Measurements from ENCODE around the gene SYT6.
"Not testable (repeated sequence)": the region's sequence is repeated elsewhere in the genome, so short reads cannot be mapped to it uniquely, and the experiment has no call there.

Gene SYT6

DNA sequence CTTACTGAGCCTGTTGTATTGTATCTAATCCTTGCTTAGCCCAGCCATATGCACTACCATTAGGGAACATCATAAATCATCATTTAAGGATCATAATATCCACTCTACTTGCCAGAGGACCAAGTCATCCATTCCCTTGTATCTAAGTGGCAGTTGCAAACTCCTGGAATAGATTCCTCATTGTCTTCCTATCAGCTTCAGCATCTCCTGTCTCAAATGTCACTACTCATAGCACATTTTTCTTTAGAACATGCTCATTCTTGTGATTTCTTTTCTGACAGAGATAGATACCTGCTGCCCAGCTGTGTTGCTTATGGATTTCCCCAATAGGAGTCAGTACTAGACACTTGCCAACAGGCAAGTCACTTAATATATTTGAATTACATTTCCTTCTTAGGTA is 90.1 kb downstream of the SYT6 start:
- no peak for DNase-seq

DNA sequence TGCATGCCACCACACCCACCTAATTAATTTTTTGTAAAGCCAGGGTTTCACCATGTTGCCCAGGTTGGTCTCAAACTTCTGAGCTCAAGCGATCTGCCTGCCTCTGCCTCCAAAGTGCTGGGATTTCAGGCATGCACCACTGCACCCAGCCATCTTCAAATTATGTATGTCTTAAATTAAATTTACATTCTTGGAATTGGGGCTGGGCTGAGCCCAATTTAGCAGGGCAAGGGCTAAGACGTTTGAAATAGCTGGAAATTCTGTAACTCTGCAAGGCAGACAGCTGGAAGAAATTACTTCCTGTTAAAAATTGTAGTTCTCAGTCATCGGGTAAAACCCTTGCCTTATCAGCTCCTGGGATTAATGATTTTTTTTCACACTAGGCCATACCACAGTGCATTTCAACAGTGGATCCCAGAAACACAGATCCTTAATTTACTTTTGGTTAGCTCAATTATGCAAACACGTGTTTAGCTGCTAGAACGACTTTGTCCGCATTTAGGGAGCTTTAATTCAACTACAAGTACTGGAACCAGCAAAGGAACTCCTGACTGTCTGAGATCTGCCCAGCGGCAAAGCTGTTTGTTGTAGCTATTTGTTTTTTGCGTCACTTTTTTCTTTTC is 91.1 kb downstream of the SYT6 start:
- no peak for DNase-seq

DNA sequence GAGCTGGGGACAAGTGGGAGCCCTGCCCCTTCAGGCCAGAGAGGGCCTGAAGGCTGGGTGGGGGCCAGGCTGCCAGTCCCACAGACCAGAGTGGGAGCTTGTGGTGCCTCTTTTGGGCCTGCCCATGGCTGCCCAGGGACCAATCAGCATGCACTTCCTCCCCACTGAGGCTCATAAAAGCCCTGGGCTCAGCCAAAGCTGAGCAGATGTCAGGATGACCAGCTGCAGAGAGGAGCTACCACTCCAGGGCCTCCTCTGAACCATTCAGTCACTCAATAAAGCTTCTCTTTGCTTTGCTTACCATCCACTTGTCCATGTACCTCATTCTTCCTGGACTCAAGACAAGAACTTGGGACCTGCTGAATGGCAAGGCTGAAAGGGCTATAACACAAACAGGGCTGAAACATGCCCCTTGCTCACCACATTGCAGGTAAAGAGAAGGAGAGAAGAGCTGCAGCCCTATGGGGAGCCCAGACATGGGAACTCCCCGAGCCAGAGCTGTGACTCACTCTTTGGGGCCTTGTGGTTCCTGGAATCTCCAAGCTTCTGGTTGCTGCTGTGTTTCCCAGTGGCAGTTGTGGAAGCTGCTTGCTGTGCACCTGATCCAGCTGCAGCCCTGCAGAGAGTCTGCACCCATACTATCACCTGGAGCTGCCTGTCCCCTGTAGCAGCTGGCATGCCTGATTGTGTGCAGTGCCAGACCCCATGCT is 92.4 kb downstream of the SYT6 start:
- DNase-seq, result no peak

DNA sequence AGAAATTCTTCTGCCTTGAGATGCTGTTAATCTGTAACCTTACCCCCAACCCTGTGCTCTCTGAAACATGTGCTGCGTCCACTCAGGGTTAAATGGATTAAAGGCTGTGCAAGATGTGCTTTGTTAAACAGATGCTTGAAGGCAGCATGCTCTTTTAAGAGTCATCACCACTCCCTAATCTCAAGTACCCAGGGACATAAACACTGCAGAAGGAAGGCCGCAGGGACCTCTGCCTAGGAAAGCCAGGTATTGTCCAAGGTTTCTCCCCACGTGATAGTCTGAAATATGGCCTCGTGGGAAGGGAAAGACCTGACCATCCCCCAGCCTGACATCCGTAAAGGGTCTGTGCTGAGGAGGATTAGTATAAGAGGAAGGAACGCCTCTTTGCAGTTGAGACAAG is 95.4 kb downstream of the SYT6 start:
- not testable (repeated sequence) for DNase-seq

DNA sequence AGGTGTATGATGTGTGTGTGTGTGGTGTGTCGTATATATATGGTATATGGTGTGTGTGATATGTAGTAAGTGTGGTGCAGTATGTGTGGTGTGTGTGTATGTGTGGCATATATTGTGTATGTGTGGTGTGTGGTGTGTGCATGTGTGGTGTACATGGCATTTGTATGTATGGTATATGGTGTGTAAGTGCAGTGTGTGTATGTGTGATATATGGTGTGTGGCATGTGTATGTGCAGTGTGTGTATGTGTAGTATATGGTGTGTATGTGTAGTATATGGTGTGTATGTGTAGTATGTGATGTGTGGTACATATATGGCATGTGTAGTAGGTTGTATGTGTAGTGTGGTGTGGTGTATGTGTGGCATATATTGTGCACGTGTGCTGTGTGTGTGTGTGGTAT is 99.5 kb downstream of the SYT6 start:
- no peak for DNase-seq

DNA sequence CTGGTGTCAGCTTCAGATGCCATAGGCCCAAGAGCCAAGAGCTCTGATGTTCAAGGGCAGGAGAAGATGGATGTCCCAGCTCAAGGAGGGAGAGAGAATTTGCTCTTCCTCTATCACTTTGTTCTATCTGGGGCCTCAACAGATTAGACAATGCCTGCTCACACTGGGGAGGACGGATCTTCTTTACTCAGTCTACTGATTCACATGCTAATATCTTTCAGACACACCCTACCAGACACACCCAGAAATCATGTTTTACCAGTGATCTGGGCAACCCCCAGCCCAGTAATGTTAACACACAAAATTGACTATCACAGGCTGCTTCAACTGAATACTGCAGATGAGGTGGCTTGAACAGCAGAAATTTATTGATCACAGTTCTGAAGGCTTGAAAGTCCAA is 105.4 kb downstream of the SYT6 start:
- no peak for DNase-seq

DNA sequence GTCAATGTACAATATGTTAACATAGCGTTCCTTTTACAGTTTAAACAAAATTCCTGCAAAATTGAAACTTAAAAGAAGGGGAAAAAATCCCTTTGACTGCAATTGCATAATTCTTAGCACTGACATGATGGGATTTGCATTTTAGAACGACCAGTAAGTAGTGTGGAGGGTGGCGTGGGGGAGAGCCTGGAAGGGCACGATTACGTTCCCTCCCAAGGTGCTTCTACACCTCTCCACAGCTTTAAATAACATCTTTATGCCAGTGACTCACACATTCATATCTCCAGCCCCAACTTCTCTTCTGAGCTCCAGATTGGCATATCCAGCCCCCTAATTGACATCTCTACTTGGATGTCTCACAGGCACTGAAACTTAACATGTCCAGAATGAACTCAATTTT is 110.1 kb downstream of the SYT6 start:
- no peak for DNase-seq

DNA sequence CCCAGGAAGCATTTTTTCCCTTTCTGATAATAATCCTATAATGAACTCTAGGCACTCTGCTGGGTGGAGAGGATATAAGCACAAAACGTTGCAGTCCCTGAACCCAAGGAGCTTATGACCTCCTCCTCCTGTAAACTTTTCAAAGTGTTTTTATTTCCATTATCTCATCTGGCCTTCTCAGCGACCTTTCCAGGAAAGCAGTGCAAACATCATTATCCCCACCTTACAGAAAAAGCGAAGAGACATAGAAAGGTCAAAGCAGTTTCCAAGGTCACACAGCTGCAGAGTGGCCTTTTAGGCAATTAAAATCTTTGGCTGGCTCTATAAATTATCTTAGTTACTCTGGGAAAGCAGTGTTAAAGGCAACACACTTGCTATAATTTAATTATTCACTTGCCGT is 110.6 kb downstream of the SYT6 start:
- DNase-seq, result no peak

DNA sequence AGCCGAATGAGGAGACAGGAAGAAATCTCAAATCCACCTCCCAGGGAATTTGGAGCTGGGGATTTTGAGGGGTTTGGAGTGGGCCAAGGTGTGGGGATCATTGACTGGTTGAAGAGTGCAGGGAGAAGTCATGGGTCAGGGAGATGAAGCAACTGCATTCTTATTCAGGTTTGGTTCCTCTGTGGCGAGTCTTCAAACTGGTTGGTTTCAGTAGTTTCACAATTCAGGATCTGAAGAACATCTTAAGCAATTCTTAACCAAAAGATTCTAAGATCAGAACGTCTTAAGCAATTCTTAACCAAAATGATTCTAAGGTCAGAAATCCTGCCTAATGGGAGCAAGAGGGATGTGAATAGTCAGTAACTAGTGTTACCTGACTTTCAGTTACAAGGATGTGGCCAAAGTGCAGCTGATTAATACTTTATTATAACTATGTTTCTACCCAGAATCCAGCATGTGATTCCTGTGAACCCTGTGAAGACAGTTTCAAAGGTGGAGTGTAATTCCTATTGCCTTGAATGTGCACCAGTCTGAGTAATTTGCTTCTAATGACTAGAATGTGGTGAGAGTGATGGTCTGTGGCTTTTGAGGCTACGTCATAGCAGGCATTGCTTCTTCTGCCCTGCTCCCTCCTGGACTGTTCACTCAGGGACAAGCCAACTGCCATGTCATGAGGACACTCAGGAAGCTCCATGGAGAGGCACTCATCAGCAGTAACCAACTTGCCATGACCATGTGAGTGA is 113.2 kb downstream of the SYT6 start:
- no peak for DNase-seq
